HCT116 (cell line): Measurements from ENCODE around the gene CHML. TPM values are rescaled to one million over a fixed set of nuclear protein-coding genes. Genes with fewer than 3 reads are reported as not detected.

Experiments
- ATAC-seq: fragments of 200-7000 bp; cut with Tn5 transposase; 2 replicates; pipeline ENCODE4 v1.9.1; 2020; ENCODE audit warnings: mild to moderate bottlenecking, moderate library complexity
- BruUV-seq: library from RNA; stranded (reverse); fragments of 400-500 nt; replicated peaks from 2 replicates; lab custom pipeline; 2021; lab: Mats Ljungman, UMichigan
- CTCF ChIA-PET: fragments of 300-600 bp; sonication (Branson Sonifier 250); formaldehyde crosslinking; loops from one replicate; lab custom pipeline; 2021; ENCODE audit warnings: antibody characterized with exemption; lab: Charles Lee
- POLR2A ChIA-PET: fragments of 300-600, 350-600 bp; sonication (Branson Sonifier 250); formaldehyde crosslinking; loops from one replicate; lab custom pipeline; 2021; ENCODE audit warnings: antibody characterized with exemption; lab: Charles Lee
- RAD21 ChIA-PET, 2 experiments: fragments of 300-600 bp; sonication (Branson Sonifier 250); formaldehyde crosslinking; loops; one replicate each; lab custom pipeline; 2023; ENCODE audit warnings: low total read pairs in 2 of 2; ENCODE audit not compliant: uncharacterized antibody in 2 of 2, unreplicated experiment in 2 of 2, low non-redundant PET in 1 of 2; lab: Charles Lee
- DNase-seq: peaks from one replicate; pipeline ENCODE4 v3.0.0-alpha.2; 2010; ENCODE audit warnings: low read depth, low spot score
- H2AFZ ChIP-seq: fragments of 200-600 bp; shearing (Covaris generic), sonication (generic); 2 replicates; pipeline ENCODE4 v1.6.1; 2017; ENCODE audit warnings: low read depth, mixed run types, mixed read lengths, antibody characterized with exemption, low read length; ENCODE audit not compliant: poor library complexity, severe bottlenecking
- H3K27ac ChIP-seq: 2 replicates; pipeline ENCODE4 v1.5.1; 2012; ENCODE audit warnings: low read depth, low read length
- H3K27me3 ChIP-seq: fragments of 200-600 bp; sonication (generic); 2 replicates; pipeline ENCODE4 v1.6.1; 2016; ENCODE audit warnings: mixed run types, low read length, mixed read lengths; ENCODE audit not compliant: insufficient read depth
- H3K36me3 ChIP-seq, 2 experiments: fragments of 200-500 bp in 1 of 2; fragments of 200-600 bp in 1 of 2; sonication (Bioruptor generic) in 1 of 2; sonication (generic) in 1 of 2; 2 replicates each; pipeline versions ENCODE4 v1.5.1 to v1.6.1; 2014 to 2016; ENCODE audit warnings: low read length in 2 of 2, inconsistent platforms in 1 of 2, mixed read lengths in 1 of 2, mixed run types in 1 of 2; ENCODE audit not compliant: insufficient read depth in 2 of 2, control insufficient read depth in 1 of 2
- H3K4me1 ChIP-seq, 2 experiments: fragments of 200-600 bp in 1 of 2; sonication (generic) in 1 of 2; 2 replicates each; pipeline versions ENCODE4 v1.5.1 to v1.6.1; 2012 to 2017; ENCODE audit warnings: low read length in 2 of 2, inconsistent platforms in 1 of 2, mild to moderate bottlenecking in 1 of 2, mixed read lengths in 1 of 2, mixed run types in 1 of 2, moderate library complexity in 1 of 2; ENCODE audit not compliant: insufficient read depth in 2 of 2, control insufficient read depth in 1 of 2
- H3K4me2 ChIP-seq: fragments of 200-600 bp; sonication (generic); 2 replicates; pipeline ENCODE4 v1.6.1; 2017; ENCODE audit warnings: mixed run types, low read length, mixed read lengths
- H3K4me3 ChIP-seq, 2 experiments: fragments of 200-600 bp in 1 of 2; sonication (generic) in 1 of 2; replicated peaks in 1 of 2; 2 replicates each; pipeline ENCODE4 v1.5.1; 2011 to 2016; ENCODE audit warnings: low read length in 2 of 2, control low read depth in 1 of 2, low read depth in 1 of 2, mild to moderate bottlenecking in 1 of 2, mixed read lengths in 1 of 2, mixed run types in 1 of 2
- H3K79me2 ChIP-seq: fragments of 200-600 bp; sonication (generic); 2 replicates; pipeline ENCODE4 v1.6.1; 2017; ENCODE audit warnings: mild to moderate bottlenecking, mixed run types, low read length, moderate library complexity, mixed read lengths; ENCODE audit not compliant: insufficient read depth
- H3K9ac ChIP-seq: fragments of 200-600 bp; sonication (generic); 2 replicates; pipeline ENCODE4 v1.6.1; 2016; ENCODE audit warnings: low read length, mixed read lengths
- H3K9me2 ChIP-seq: fragments of 200-600 bp; sonication (generic), shearing (Covaris generic); 2 replicates; pipeline ENCODE4 v1.6.1; 2017; ENCODE audit warnings: mixed run types, mild to moderate bottlenecking, moderate library complexity; ENCODE audit not compliant: insufficient read depth
- H3K9me3 ChIP-seq, 2 experiments: fragments of 200-500 bp in 1 of 2; fragments of 200-600 bp in 1 of 2; sonication (Bioruptor generic) in 1 of 2; sonication (generic) in 1 of 2; 2 replicates each; pipeline ENCODE4 v1.6.1; 2014 to 2017; ENCODE audit warnings: low read length in 2 of 2, mixed read lengths in 2 of 2, inconsistent platforms in 1 of 2, low read depth in 1 of 2, mild to moderate bottlenecking in 1 of 2, mixed run types in 1 of 2, moderate library complexity in 1 of 2; ENCODE audit not compliant: control insufficient read depth in 1 of 2, insufficient read depth in 1 of 2
- H4K20me1 ChIP-seq: fragments of 200-600 bp; sonication (generic), shearing (Covaris generic); 2 replicates; pipeline ENCODE4 v1.6.1; 2017; ENCODE audit warnings: mixed run types, mild to moderate bottlenecking, moderate library complexity; ENCODE audit not compliant: insufficient read depth
- CBX3 ChIP-seq: IDR thresholded peaks from 2 replicates; pipeline ENCODE4 v1.6.1; 2012; ENCODE audit warnings: low read depth
- CEBPB ChIP-seq: IDR thresholded peaks from 2 replicates; pipeline ENCODE4 v1.6.1; 2012; ENCODE audit warnings: low read depth
- CTCF ChIP-seq, 3 experiments: fragments of 200-600 bp in 1 of 3; sonication (generic) in 1 of 3; IDR thresholded peaks in 2 of 3; conservative IDR thresholded peaks in 1 of 3; 2 replicates each; pipeline ENCODE4 v1.5.1; 2012 to 2017; ENCODE audit warnings: low read depth in 2 of 3, low read length in 2 of 3, antibody characterized with exemption in 1 of 3, borderline replicate concordance in 1 of 3, control low read depth in 1 of 3, mild to moderate bottlenecking in 1 of 3, mixed read lengths in 1 of 3, mixed run types in 1 of 3, moderate library complexity in 1 of 3; ENCODE audit not compliant: insufficient read depth in 1 of 3
- EZH2 ChIP-seq: fragments of 200-600 bp; sonication (generic); IDR thresholded peaks from 2 replicates; pipeline ENCODE4 v1.6.1; 2017; ENCODE audit warnings: antibody characterized with exemption, mixed run types
- MAX ChIP-seq: IDR thresholded peaks from 2 replicates; pipeline ENCODE4 v1.6.1; 2012
- RAD21 ChIP-seq: IDR thresholded peaks from 2 replicates; pipeline ENCODE4 v1.6.1; 2012; ENCODE audit warnings: low read depth, mild to moderate bottlenecking
- REST ChIP-seq: IDR thresholded peaks from 2 replicates; pipeline ENCODE4 v1.6.1; 2012; ENCODE audit warnings: low read depth
- SP1 ChIP-seq: IDR thresholded peaks from 2 replicates; pipeline ENCODE4 v1.6.1; 2012; ENCODE audit warnings: low read depth
- TCF7L2 ChIP-seq: IDR thresholded peaks from 2 replicates; pipeline ENCODE4 v1.7.0; 2011; ENCODE audit warnings: borderline replicate concordance, inconsistent platforms; ENCODE audit not compliant: insufficient read depth, insufficient read length; ENCODE audit errors: extremely low read depth
- ZNF274 ChIP-seq: fragments of 200-500 bp; sonication (Bioruptor generic); IDR thresholded peaks from 2 replicates; pipeline ENCODE4 v1.6.1; 2014; ENCODE audit warnings: mild to moderate bottlenecking, low read depth, low read length, inconsistent platforms
- intact Hi-C: fragments of 100-400 bp; cut with micrococcal nuclease; formaldehyde crosslinking; loops from 2 replicates; pipeline ENCODE4 v1.10.0; 2022
- total RNA-seq: library from RNA; stranded (reverse); gene quantifications from one replicate; pipeline ENCODE4 v1.2.1, GENCODE V29; 2021; ENCODE audit not compliant: unreplicated experiment

Gene CHML
- total RNA-seq, 1 experiment from 2014 or later, result 9.7 TPM

- RAD21 ChIA-PET, result no interaction called here
- Histone ChIP-seq H3K9me2 (no peaks in the 10 kb centered on the region), H4K20me1 (no peaks in the 10 kb centered on the region), H3K36me3 (no peaks in the 10 kb centered on the region), H3K79me2 (no peaks in the 10 kb centered on the region), H3K9me3 (no peaks in the 10 kb centered on the region), H3K9ac (no peak overlapping the region), H3K27me3 (no peaks in the 10 kb centered on the region), H3K4me1 (no peaks in the 10 kb centered on the region), H3K4me3 (no peak overlapping the region), H3K27ac (no peak overlapping the region), H3K4me2 (no peak overlapping the region), H2AFZ (no peak overlapping the region)
- CTCF ChIA-PET, result no interaction called here
- no TSS peak for BruUV-seq
- ATAC-seq (no peak), DNase-seq (no peak)
- POLR2A ChIA-PET, result no interaction called here
- intact Hi-C loops, result no loop called here
- TF ChIP-seq CTCF (IDR thresholded peaks at IDR 0.05 in 2 of 3, conservative IDR thresholded peaks at IDR 0.05 in 1 of 3; ENCODE audit: borderline replicate concordance in 1 of 3, insufficient read depth in 1 of 3, low read depth in 2 of 3, low read length in 2 of 3) (no peak), SP1 (no peak), MAX (no peak), TCF7L2 (no peak), REST (no peak), RAD21 (no peak), CEBPB (no peak), CBX3 (no peak), EZH2 (no peak), ZNF274 (no peak)
Measured at GRCh38 chr1:241666419-241666818, 26.2 kb upstream of the CHML start.
